ENCODE results near the gene SEMA4D.

The SEMA4D gene

GRCh38 chr9:89339807-89340206 lies 158.1 kb downstream of the SEMA4D start:
- H3K27ac ChIP-seq (replicated peaks; ENCODE audit: low read length): no peak overlapping the region
- no peak overlapping the region for H4K8ac ChIP-seq (ENCODE audit: low read depth, low read length)
- no peaks in the 10 kb centered on the region for H3K4me1 ChIP-seq (ENCODE audit: control insufficient read depth in 2 of 2, insufficient read depth in 1 of 2, low read depth in 1 of 2, low read length in 2 of 2)
- no peak overlapping the region for H3K18ac ChIP-seq (ENCODE audit: low read length)
- H2BK120ac ChIP-seq (ENCODE audit: low read depth, low read length): no peak overlapping the region
- H3K4me2 ChIP-seq (ENCODE audit: insufficient read depth, low read length, poor library complexity, severe bottlenecking): no peak overlapping the region
- H3K23ac ChIP-seq (ENCODE audit: low read depth, low read length, poor library complexity): no peak overlapping the region
- no peak overlapping the region for H3K9ac ChIP-seq (ENCODE audit: low read depth, low read length, poor library complexity)
- no peak overlapping the region for H3K4ac ChIP-seq (ENCODE audit: low read length)
- no peak overlapping the region for H2AK5ac ChIP-seq (ENCODE audit: low read depth, low read length)
- no peak overlapping the region for H4K91ac ChIP-seq (ENCODE audit: low read depth, low read length, poor library complexity)
- peaks cover 0 to 23% of the 10 kb centered on the region in 2 donors for H3K9me3 ChIP-seq (replicated peaks in 1 of 2; ENCODE audit: control insufficient read depth in 2 of 2, insufficient read depth in 1 of 2, low read depth in 1 of 2, low read length in 2 of 2)
- H3K36me3 ChIP-seq (replicated peaks in 1 of 2; ENCODE audit: control insufficient read depth in 2 of 2, insufficient read depth in 2 of 2, low read length in 2 of 2): peaks cover 21 to 98% of the 10 kb centered on the region in 2 donors
- WGBS, 2 donors (ENCODE audit: extremely low coverage in 2 of 2, insufficient read length in 2 of 2, insufficient replicate concordance in 1 of 2): no CpG with 5 or more reads among the region's 2 CpGs
- DNase-seq (ENCODE audit: low spot score): no peak
- H2BK15ac ChIP-seq (ENCODE audit: low read length): no peak overlapping the region
- no peak overlapping the region for H2AFZ ChIP-seq (ENCODE audit: low read length)
- no peaks in the 10 kb centered on the region for H3K27me3 ChIP-seq (ENCODE audit: control insufficient read depth in 3 of 3, insufficient read depth in 3 of 3, low read depth in 1 of 3, low read length in 3 of 3)
- no peak overlapping the region for H2BK12ac ChIP-seq (ENCODE audit: low read length)
- H2BK5ac ChIP-seq (ENCODE audit: low read length): no peak overlapping the region
- no peak overlapping the region for H3K14ac ChIP-seq (ENCODE audit: low read length)
- H3K79me1 ChIP-seq (ENCODE audit: low read depth, low read length): no peaks in the 10 kb centered on the region
- no peak overlapping the region for H3K4me3 ChIP-seq (ENCODE audit: low read length in 2 of 2)

GRCh38 chr9:89330513-89330912 lies 167.4 kb downstream of the SEMA4D start:
- Histone ChIP-seq H4K8ac (ENCODE audit: low read depth, low read length) (no peak overlapping the region), H3K4me1 (ENCODE audit: control insufficient read depth in 2 of 2, insufficient read depth in 1 of 2, low read depth in 1 of 2, low read length in 2 of 2) (no peaks in the 10 kb centered on the region), H2BK5ac (ENCODE audit: low read length) (no peak overlapping the region), H3K4me2 (ENCODE audit: insufficient read depth, low read length, poor library complexity, severe bottlenecking) (no peak overlapping the region), H3K27me3 (ENCODE audit: control insufficient read depth in 3 of 3, insufficient read depth in 3 of 3, low read depth in 1 of 3, low read length in 3 of 3) (no peaks in the 10 kb centered on the region), H3K18ac (ENCODE audit: low read length) (no peak overlapping the region), H3K9ac (ENCODE audit: low read depth, low read length, poor library complexity) (no peak overlapping the region), H2AK5ac (ENCODE audit: low read depth, low read length) (no peak overlapping the region), H3K36me3 (replicated peaks in 1 of 2; ENCODE audit: control insufficient read depth in 2 of 2, insufficient read depth in 2 of 2, low read length in 2 of 2) (peaks cover 32 to 100% of the 10 kb centered on the region in 2 donors), H3K27ac (replicated peaks; ENCODE audit: low read length) (no peak overlapping the region), H2BK12ac (ENCODE audit: low read length) (no peak overlapping the region), H2AFZ (ENCODE audit: low read length) (no peak overlapping the region), H3K9me3 (replicated peaks in 1 of 2; ENCODE audit: control insufficient read depth in 2 of 2, insufficient read depth in 1 of 2, low read depth in 1 of 2, low read length in 2 of 2) (no peaks in the 10 kb centered on the region), H2BK15ac (ENCODE audit: low read length) (no peak overlapping the region), H2BK120ac (ENCODE audit: low read depth, low read length) (no peak overlapping the region), H3K79me1 (ENCODE audit: low read depth, low read length) (no peaks in the 10 kb centered on the region), H4K91ac (ENCODE audit: low read depth, low read length, poor library complexity) (no peak overlapping the region), H3K4me3 (ENCODE audit: low read length in 2 of 2) (no peak overlapping the region), H3K23ac (ENCODE audit: low read depth, low read length, poor library complexity) (no peak overlapping the region), H3K4ac (ENCODE audit: low read length) (no peak overlapping the region), H3K14ac (ENCODE audit: low read length) (no peak overlapping the region)
- WGBS, 2 donors (ENCODE audit: extremely low coverage in 2 of 2, insufficient read length in 2 of 2, insufficient replicate concordance in 1 of 2): no CpG with 5 or more reads among the region's 7 CpGs
- no peak for DNase-seq (ENCODE audit: low spot score)

- Histone ChIP-seq H3K36me3 (replicated peaks in 1 of 2; ENCODE audit: control insufficient read depth in 2 of 2, insufficient read depth in 2 of 2, low read length in 2 of 2) (peaks cover 32 to 99% of the 10 kb centered on the region in 2 donors), H3K9me3 (replicated peaks in 1 of 2; ENCODE audit: control insufficient read depth in 2 of 2, insufficient read depth in 1 of 2, low read depth in 1 of 2, low read length in 2 of 2) (no peaks in the 10 kb centered on the region), H3K18ac (ENCODE audit: low read length) (no peak overlapping the region), H3K4me1 (ENCODE audit: control insufficient read depth in 2 of 2, insufficient read depth in 1 of 2, low read depth in 1 of 2, low read length in 2 of 2) (no peaks in the 10 kb centered on the region), H4K8ac (ENCODE audit: low read depth, low read length) (no peak overlapping the region), H2BK120ac (ENCODE audit: low read depth, low read length) (no peak overlapping the region), H4K91ac (ENCODE audit: low read depth, low read length, poor library complexity) (no peak overlapping the region), H3K27ac (replicated peaks; ENCODE audit: low read length) (no peak overlapping the region), H2BK15ac (ENCODE audit: low read length) (no peak overlapping the region), H3K79me1 (ENCODE audit: low read depth, low read length) (no peaks in the 10 kb centered on the region), H3K4me3 (ENCODE audit: low read length in 2 of 2) (no peak overlapping the region), H2BK12ac (ENCODE audit: low read length) (no peak overlapping the region), H3K23ac (ENCODE audit: low read depth, low read length, poor library complexity) (no peak overlapping the region), H3K27me3 (ENCODE audit: control insufficient read depth in 3 of 3, insufficient read depth in 3 of 3, low read depth in 1 of 3, low read length in 3 of 3) (no peaks in the 10 kb centered on the region), H3K4ac (ENCODE audit: low read length) (no peak overlapping the region), H3K9ac (ENCODE audit: low read depth, low read length, poor library complexity) (no peak overlapping the region), H2AK5ac (ENCODE audit: low read depth, low read length) (no peak overlapping the region), H2BK5ac (ENCODE audit: low read length) (no peak overlapping the region), H3K14ac (ENCODE audit: low read length) (no peak overlapping the region), H3K4me2 (ENCODE audit: insufficient read depth, low read length, poor library complexity, severe bottlenecking) (no peak overlapping the region), H2AFZ (ENCODE audit: low read length) (no peak overlapping the region)
- DNase-seq (ENCODE audit: low spot score): no peak
These were observed 168.0 kb downstream of the SEMA4D start for GRCh38 chr9:89329917-89330316.

GRCh38 chr9:89328064-89328463 lies 169.8 kb downstream of the SEMA4D start:
- Histone ChIP-seq H2BK15ac (ENCODE audit: low read length) (no peak overlapping the region), H3K4me1 (ENCODE audit: control insufficient read depth in 2 of 2, insufficient read depth in 1 of 2, low read depth in 1 of 2, low read length in 2 of 2) (no peaks in the 10 kb centered on the region), H3K18ac (ENCODE audit: low read length) (no peak overlapping the region), H4K91ac (ENCODE audit: low read depth, low read length, poor library complexity) (no peak overlapping the region), H2BK5ac (ENCODE audit: low read length) (no peak overlapping the region), H3K14ac (ENCODE audit: low read length) (no peak overlapping the region), H3K9me3 (replicated peaks in 1 of 2; ENCODE audit: control insufficient read depth in 2 of 2, insufficient read depth in 1 of 2, low read depth in 1 of 2, low read length in 2 of 2) (no peaks in the 10 kb centered on the region), H3K4ac (ENCODE audit: low read length) (no peak overlapping the region), H2BK120ac (ENCODE audit: low read depth, low read length) (no peak overlapping the region), H3K27me3 (ENCODE audit: control insufficient read depth in 3 of 3, insufficient read depth in 3 of 3, low read depth in 1 of 3, low read length in 3 of 3) (no peaks in the 10 kb centered on the region), H2AK5ac (ENCODE audit: low read depth, low read length) (no peak overlapping the region), H3K23ac (ENCODE audit: low read depth, low read length, poor library complexity) (no peak overlapping the region), H3K9ac (ENCODE audit: low read depth, low read length, poor library complexity) (no peak overlapping the region), H3K4me2 (ENCODE audit: insufficient read depth, low read length, poor library complexity, severe bottlenecking) (no peak overlapping the region), H2BK12ac (ENCODE audit: low read length) (no peak overlapping the region), H3K27ac (replicated peaks; ENCODE audit: low read length) (no peak overlapping the region), H2AFZ (ENCODE audit: low read length) (no peak overlapping the region), H3K36me3 (replicated peaks in 1 of 2; ENCODE audit: control insufficient read depth in 2 of 2, insufficient read depth in 2 of 2, low read length in 2 of 2) (peaks cover 27 to 96% of the 10 kb centered on the region in 2 donors), H4K8ac (ENCODE audit: low read depth, low read length) (no peak overlapping the region), H3K79me1 (ENCODE audit: low read depth, low read length) (peaks cover 3% of the 10 kb centered on the region), H3K4me3 (ENCODE audit: low read length in 2 of 2) (no peak overlapping the region)
- no CpG with 5 or more reads among the region's 8 CpGs for WGBS, 2 donors (ENCODE audit: extremely low coverage in 2 of 2, insufficient read length in 2 of 2, insufficient replicate concordance in 1 of 2)
- no peak for DNase-seq (ENCODE audit: low spot score)

Data from neuronal stem cell (in vitro differentiated cells).